ENCODE data around the gene OR51I1. TPM values are rescaled to one million over a fixed set of nuclear protein-coding genes. Genes with fewer than 3 reads are reported as not detected.
A peak's percentile ranks its signal among the peaks of the same experiment; 100 is the strongest.

OR51I1 gene, protein sequence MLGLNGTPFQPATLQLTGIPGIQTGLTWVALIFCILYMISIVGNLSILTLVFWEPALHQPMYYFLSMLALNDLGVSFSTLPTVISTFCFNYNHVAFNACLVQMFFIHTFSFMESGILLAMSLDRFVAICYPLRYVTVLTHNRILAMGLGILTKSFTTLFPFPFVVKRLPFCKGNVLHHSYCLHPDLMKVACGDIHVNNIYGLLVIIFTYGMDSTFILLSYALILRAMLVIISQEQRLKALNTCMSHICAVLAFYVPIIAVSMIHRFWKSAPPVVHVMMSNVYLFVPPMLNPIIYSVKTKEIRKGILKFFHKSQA
- total RNA-seq (2021; ENCODE audit: unreplicated experiment) (23.1 TPM), Bru-seq, nascent RNA (percentile 98 among the genes with signal in this experiment), BruChase-seq, experiment 1, labeled RNA remaining after a 6-hour chase (percentile 98 among the genes with signal in this experiment), BruChase-seq, experiment 2, labeled RNA remaining after a 2-hour chase (percentile 100 among the genes with signal in this experiment)
- 1.5 and 2.6 TPM in 2 replicates for polyA plus RNA-seq (2012)
- long read RNA-seq = 0 reads

DNA sequence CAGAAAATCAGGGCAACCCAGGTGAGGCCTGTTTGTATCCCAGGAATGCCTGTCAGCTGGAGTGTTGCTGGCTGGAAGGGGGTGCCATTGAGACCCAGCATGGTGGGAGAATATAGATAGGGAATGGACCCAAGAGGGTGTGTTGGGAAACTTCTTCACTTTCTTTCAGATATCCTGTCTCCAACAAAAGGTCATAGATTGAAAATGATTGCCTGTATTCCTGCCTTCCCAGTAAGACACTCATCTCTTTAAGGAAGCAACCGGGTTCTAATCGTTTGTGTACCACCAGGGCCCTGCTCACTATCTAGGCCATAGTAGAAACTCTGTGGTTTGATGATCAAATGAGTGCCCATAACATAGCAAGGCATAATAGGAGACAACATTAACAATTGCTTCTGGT is at the start of gene OR51I1:
OR51I1 (minus strand) TSS at position 101 of the 400 bp plus-strand sequence; CDS start at position 101, 0 bp downstream.
- no TSS peak for BruUV-seq (replicated peaks)
- Histone ChIP-seq H3K79me2 (ENCODE audit: insufficient read depth, low read length) (peaks cover 100% of the 10 kb centered on the region), H3K9me3 (ENCODE audit: control insufficient read depth in 1 of 2, insufficient read depth in 1 of 2, low read depth in 1 of 2, low read length in 2 of 2) (no peaks in the 10 kb centered on the region), H3K4me1 (ENCODE audit: control insufficient read depth in 1 of 2, insufficient read depth in 2 of 2, low read length in 2 of 2) (peaks cover 0 to 33% of the 10 kb centered on the region in 2 experiments; a peak in 2 of 4 replicates), H3K27ac (ENCODE audit: low read depth, low read length) (no peak within 1 kb of the TSS), H4K20me1 (ENCODE audit: insufficient read depth) (peaks cover 36% of the 10 kb centered on the region; the same call in 1 of the 2 replicates), H3K9me2 (ENCODE audit: insufficient read depth) (no peaks in the 10 kb centered on the region), H3K4me2 (ENCODE audit: low read length) (no peak within 1 kb of the TSS), H2AFZ (ENCODE audit: low read depth, low read length, poor library complexity, severe bottlenecking) (no peak within 1 kb of the TSS), H3K9ac (ENCODE audit: low read length) (no peak within 1 kb of the TSS), H3K4me3 (replicated peaks in 1 of 2; ENCODE audit: low read depth in 1 of 2, low read length in 2 of 2) (no peak within 1 kb of the TSS), H3K27me3 (ENCODE audit: insufficient read depth, low read length) (no peaks in the 10 kb centered on the region), H3K36me3 (ENCODE audit: control insufficient read depth in 1 of 2, insufficient read depth in 2 of 2, low read length in 2 of 2) (peaks cover 11 to 67% of the 10 kb centered on the region in 2 experiments)
- DNase-seq (ENCODE audit: low read depth, low spot score) = no peak
- CTCF ChIA-PET = no interaction called here
- POLR2A ChIA-PET = no interaction called here
- intact Hi-C loops (cut with micrococcal nuclease) = no loop called here
- no peak for TF ChIP-seq EZH2 (IDR thresholded peaks at IDR 0.05)
- TF ChIP-seq, protein P1, sequence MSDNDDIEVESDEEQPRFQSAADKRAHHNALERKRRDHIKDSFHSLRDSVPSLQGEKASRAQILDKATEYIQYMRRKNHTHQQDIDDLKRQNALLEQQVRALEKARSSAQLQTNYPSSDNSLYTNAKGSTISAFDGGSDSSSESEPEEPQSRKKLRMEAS (IDR thresholded peaks at IDR 0.05) = no peak
- RAD21 ChIA-PET (ENCODE audit: low non-redundant PET in 1 of 2, low total read pairs in 2 of 2, uncharacterized antibody in 2 of 2, unreplicated experiment in 2 of 2) = no interaction called here
- no peak; the same call in 1 of the 2 replicates for ATAC-seq

DNA sequence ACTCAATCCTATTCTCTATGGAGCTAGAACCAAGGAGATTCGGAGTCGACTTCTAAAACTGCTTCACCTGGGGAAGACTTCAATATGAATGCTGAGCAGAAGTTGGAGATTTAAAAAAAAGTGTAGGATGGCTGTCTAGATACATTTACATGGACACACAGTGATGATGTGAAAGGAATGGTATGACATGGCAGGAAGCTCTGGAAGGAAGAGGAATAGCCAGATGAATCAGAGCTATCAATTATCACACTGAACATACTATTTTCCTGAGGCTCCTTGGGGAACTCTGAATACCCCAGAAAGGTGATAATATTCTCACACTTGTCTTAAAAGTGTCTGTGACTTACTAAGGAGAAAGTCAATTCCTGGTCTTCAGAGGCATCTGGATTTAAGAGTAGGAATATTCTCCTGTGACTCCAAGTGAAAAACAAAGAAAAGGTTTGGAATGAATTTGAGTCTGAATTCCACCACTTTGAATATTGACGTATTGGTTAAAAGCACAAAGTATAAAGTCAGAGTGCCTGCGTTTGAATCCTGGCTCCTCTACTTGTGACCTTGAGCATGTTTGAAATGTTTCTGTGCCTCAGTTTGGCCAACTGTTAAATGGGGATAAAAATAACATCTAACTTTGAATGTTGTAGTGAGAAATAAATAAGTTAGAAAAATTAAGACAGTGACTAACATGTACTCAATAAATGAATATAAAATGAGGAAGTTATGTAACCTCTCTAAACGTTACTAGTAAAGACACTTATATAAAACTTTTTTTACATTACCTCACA is 48.5 kb upstream of the OR51I1 start:
- Histone ChIP-seq H3K36me3 (ENCODE audit: control insufficient read depth in 1 of 2, insufficient read depth in 2 of 2, low read length in 2 of 2) (peaks cover 7 to 73% of the 10 kb centered on the region in 2 experiments), H3K4me2 (ENCODE audit: low read length) (no peak overlapping the region), H3K9me3 (ENCODE audit: control insufficient read depth in 1 of 2, insufficient read depth in 1 of 2, low read depth in 1 of 2, low read length in 2 of 2) (no peaks in the 10 kb centered on the region), H3K9me2 (ENCODE audit: insufficient read depth) (no peaks in the 10 kb centered on the region), H3K79me2 (ENCODE audit: insufficient read depth, low read length) (peaks cover 100% of the 10 kb centered on the region), H3K27me3 (ENCODE audit: insufficient read depth, low read length) (no peaks in the 10 kb centered on the region), H4K20me1 (ENCODE audit: insufficient read depth) (peaks cover 78% of the 10 kb centered on the region; the same call in 1 of the 2 replicates), H3K9ac (ENCODE audit: low read length) (0 out of 2 replicates have a peak overlapping the region, but pooled peaks have one; percentile 30), H3K27ac (ENCODE audit: low read depth, low read length) (no peak overlapping the region; the same call in 1 of the 2 replicates), H3K4me1 (ENCODE audit: control insufficient read depth in 1 of 2, insufficient read depth in 2 of 2, low read length in 2 of 2) (peaks cover 0 to 73% of the 10 kb centered on the region in 2 experiments; a peak in 3 of 4 replicates), H2AFZ (ENCODE audit: low read depth, low read length, poor library complexity, severe bottlenecking) (no peak overlapping the region), H3K4me3 (replicated peaks in 1 of 2; ENCODE audit: low read depth in 1 of 2, low read length in 2 of 2) (no peak overlapping the region)
- DNase-seq (ENCODE audit: low read depth, low spot score) (no peak), ATAC-seq (no peak)
- no TSS peak for BruUV-seq (replicated peaks)
- ChIA-PET RAD21 (ENCODE audit: low non-redundant PET in 1 of 2, low total read pairs in 2 of 2, uncharacterized antibody in 2 of 2, unreplicated experiment in 2 of 2) (no interaction called here), POLR2A (interaction anchor here (7.1 kb wide), 1 partner anchor 15 kb away, joined by 56 read pairs; no protein-coding TSS in a partner anchor), CTCF (no interaction called here)
- TF ChIP-seq CBX3 (IDR thresholded peaks at IDR 0.05; ENCODE audit: low read depth) (no peak), FOSL1 (IDR thresholded peaks at IDR 0.05; ENCODE audit: low read depth) (no peak), SP1 (IDR thresholded peaks at IDR 0.05; ENCODE audit: low read depth) (no peak), SRF (IDR thresholded peaks at IDR 0.05; ENCODE audit: low read depth) (no peak), ELF1 (IDR thresholded peaks at IDR 0.05; ENCODE audit: borderline replicate concordance, low read depth) (no peak), SIN3A (IDR thresholded peaks at IDR 0.05; ENCODE audit: low read depth) (no peak), EGR1 (IDR thresholded peaks at IDR 0.05; ENCODE audit: low read depth) (no peak), POLR2AphosphoS5 (IDR thresholded peaks at IDR 0.05; ENCODE audit: low read depth, low read length) (no peak)
- TF ChIP-seq, protein P2, sequence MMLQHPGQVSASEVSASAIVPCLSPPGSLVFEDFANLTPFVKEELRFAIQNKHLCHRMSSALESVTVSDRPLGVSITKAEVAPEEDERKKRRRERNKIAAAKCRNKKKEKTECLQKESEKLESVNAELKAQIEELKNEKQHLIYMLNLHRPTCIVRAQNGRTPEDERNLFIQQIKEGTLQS (IDR thresholded peaks at IDR 0.05) = no peak
- intact Hi-C loops (cut with micrococcal nuclease) = no loop called here

Measured in HCT116 (cell line).